Stimulated activated naive CD4-positive, alpha-beta T cell (primary cell): Measurements from ENCODE around the gene GPRC5B.

ENCODE experiments used
- DNase-seq, 6 experiments: peaks; one replicate each; lab custom pipeline; 2025; lab: John Stamatoyannopoulos, UW

Gene GPRC5B

GRCh38 chr16:19812986-19813385 is 71.7 kb downstream of the GPRC5B start:
- no peak for DNase-seq

DNA sequence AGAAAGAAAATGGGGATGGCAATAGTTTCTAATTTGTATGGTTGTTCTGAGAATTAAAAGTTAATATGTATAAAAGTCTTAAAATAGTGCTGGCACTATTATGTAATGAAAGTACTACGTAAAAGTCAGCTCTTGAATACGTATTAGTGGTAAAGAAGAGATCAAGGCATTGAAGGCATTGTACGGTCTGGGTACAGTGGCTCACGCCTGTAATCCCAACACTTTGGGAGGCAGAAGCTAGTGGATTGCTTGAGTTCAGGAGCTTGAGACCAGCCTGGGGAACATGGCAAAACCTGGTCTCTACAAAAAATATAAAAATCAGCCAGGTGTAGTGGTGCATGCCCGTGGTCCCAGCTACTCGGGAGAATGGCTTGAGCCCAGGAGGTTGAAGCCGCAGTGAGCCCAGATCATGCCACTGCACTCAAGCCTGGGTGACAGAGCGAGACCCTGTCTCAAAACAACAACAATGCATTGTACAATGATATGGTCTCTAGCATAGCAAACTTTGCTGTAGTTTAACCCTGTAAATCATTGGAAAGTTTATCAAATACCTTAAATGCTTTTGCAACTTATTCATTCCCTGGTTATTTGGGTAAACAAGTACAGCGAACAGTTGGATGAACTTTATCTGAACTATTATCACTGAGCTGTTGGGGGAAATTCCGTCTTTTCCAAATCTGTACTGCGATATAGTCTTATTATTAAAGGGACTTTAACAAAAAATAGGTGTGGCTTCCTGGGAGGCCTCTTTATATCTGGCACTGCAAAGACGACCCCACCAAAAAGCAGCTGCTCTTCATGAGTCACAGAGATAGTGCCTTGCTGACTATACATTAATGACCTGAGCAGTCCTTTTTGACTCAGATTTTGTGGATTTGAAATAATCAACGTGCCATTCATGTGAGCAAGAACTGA is 73.6 kb downstream of the GPRC5B start:
- DNase-seq, result no peak

GRCh38 chr16:19809693-19810092 is 75.0 kb downstream of the GPRC5B start:
- DNase-seq, result no peak

- no peak for DNase-seq
Observed at GRCh38 chr16:19809121-19809635, 75.5 kb downstream of the GPRC5B start.

DNA sequence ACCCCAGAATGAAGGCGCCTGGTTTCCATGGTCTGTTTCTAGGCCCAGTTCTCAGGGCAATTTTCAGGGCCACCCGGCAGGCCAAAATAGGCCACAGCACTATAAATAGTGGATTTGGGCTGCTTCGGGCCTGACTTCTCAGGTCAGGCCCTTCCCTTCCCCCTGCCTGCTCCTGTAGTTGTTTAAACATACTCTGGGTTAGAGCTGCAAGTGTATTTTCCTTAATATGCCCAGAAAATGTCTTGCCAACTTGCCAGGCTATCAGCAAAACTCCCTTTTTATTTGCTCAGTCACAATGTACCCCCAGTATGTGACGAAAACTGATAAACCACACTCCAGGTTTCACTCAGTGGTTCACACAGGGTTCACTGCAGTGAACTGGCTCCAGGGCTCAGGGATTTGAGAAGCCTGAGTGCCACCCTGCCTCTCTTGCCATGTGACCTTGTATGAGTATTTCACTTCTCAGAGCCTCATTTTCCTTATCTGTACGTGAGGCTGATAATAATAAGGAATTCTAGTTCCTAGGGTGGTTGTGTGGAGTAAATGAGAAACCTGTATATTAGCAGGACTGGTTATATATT is 76.5 kb downstream of the GPRC5B start:
- DNase-seq, result no peak
